HepG2 (cell line): ENCODE data around the gene STMN3. TPM values are rescaled to one million over a fixed set of nuclear protein-coding genes. Genes with fewer than 3 reads are reported as not detected.

Experiments
- BCL3 ChIP-seq: sonication (generic); formaldehyde crosslinking; IDR thresholded peaks from 2 replicates; pipeline ENCODE4 v1.5.1; 2020; ENCODE audit warnings: mild to moderate bottlenecking, missing genetic modification reagents, moderate library complexity
- GATA4 ChIP-seq: sonication (generic); IDR thresholded peaks from 2 replicates; pipeline ENCODE4 v1.6.1; 2016; ENCODE audit warnings: antibody characterized with exemption, low read depth, borderline replicate concordance
- HNRNPL ChIP-seq: fragments of 200-400 bp; formaldehyde crosslinking; IDR thresholded peaks from 2 replicates; pipeline ENCODE4 v1.6.1; 2017; ENCODE audit warnings: mild to moderate bottlenecking, low read depth, low read length
- MTA3 ChIP-seq: sonication (generic); formaldehyde crosslinking; IDR thresholded peaks from 2 replicates; pipeline ENCODE4 v1.4.0; 2020; ENCODE audit warnings: missing genetic modification reagents
- MXI1 ChIP-seq: IDR thresholded peaks from 3 replicates; pipeline ENCODE4 v1.6.1; 2012; ENCODE audit warnings: low read depth, low read length, inconsistent platforms, borderline replicate concordance
- MYPOP ChIP-seq: sonication (generic); formaldehyde crosslinking; IDR thresholded peaks from 2 replicates; pipeline ENCODE4 v1.8.1; 2023; ENCODE audit warnings: mild to moderate bottlenecking, moderate library complexity, missing genetic modification reagents
- NBN ChIP-seq: fragments of 450-650 bp; conservative IDR thresholded peaks from 2 replicates; pipeline ENCODE4 v1.6.1; 2017
- NR2F1 ChIP-seq, 2 experiments: fragments of 450-650 bp in 1 of 2; formaldehyde crosslinking in 1 of 2; IDR thresholded peaks; 2 replicates each; pipeline versions ENCODE4 v1.5.0 to v1.6.1; 2016 to 2020; ENCODE audit warnings: mild to moderate bottlenecking in 1 of 2, missing compliant biosample characterization in 1 of 2, missing genetic modification reagents in 1 of 2, moderate library complexity in 1 of 2
- POGK ChIP-seq: sonication (generic); formaldehyde crosslinking; conservative IDR thresholded peaks from 2 replicates; pipeline ENCODE4 v1.8.0; 2022; ENCODE audit warnings: mild to moderate bottlenecking, moderate library complexity, missing genetic modification reagents
- POGZ ChIP-seq: sonication (generic); formaldehyde crosslinking; IDR thresholded peaks from 2 replicates; pipeline ENCODE4 v1.4.0; 2020; ENCODE audit warnings: mild to moderate bottlenecking, missing genetic modification reagents
- RFX3 ChIP-seq: IDR thresholded peaks from 2 replicates; pipeline ENCODE4 v1.6.1; 2016; ENCODE audit warnings: missing biosample characterization, missing genetic modification reagents
- SAP130 ChIP-seq: IDR thresholded peaks from 2 replicates; pipeline ENCODE4 v1.6.1; 2016; ENCODE audit warnings: low read depth
- SRY ChIP-seq: sonication (generic); formaldehyde crosslinking; IDR thresholded peaks from 2 replicates; pipeline ENCODE4 v1.8.0; 2022; ENCODE audit warnings: mild to moderate bottlenecking, missing genetic modification reagents
- TCF12 ChIP-seq, 2 experiments: fragments of 450-650 bp in 1 of 2; sonication (generic) in 1 of 2; formaldehyde crosslinking in 1 of 2; IDR thresholded peaks; 2 replicates each; pipeline versions ENCODE4 v1.6.1 to v1.8.0; 2017 to 2022; ENCODE audit warnings: antibody characterized with exemption in 1 of 2, mild to moderate bottlenecking in 1 of 2, missing genetic modification reagents in 1 of 2, moderate library complexity in 1 of 2
- ZBTB4 ChIP-seq: sonication (generic); formaldehyde crosslinking; IDR thresholded peaks from 2 replicates; pipeline ENCODE4 v1.4.0; 2020; ENCODE audit warnings: missing genetic modification reagents, mild to moderate bottlenecking, borderline replicate concordance
- ZNF547 ChIP-seq: sonication (generic); formaldehyde crosslinking; IDR thresholded peaks from 2 replicates; pipeline ENCODE4 v1.5.1; 2020; ENCODE audit warnings: mild to moderate bottlenecking, missing genetic modification reagents
- ZNF766 ChIP-seq: sonication (generic); formaldehyde crosslinking; IDR thresholded peaks from 2 replicates; pipeline ENCODE4 v1.5.0; 2020; ENCODE audit warnings: missing genetic modification reagents, borderline replicate concordance
- polyA plus RNA-seq, 8 experiments: library from polyadenylated mRNA; depleted of rRNA in 3 of 8; stranded (reverse) in 7 of 8; unstranded in 1 of 8; fragments of >200 nt; fragmentation: Illumina TruSeq in 4 of 8; extraction: Trizol in 4 of 8; gene quantifications; 2 replicates each; pipeline versions ENCODE4 v1.2.1 to v1.2.3, GENCODE V29; 2011 to 2016; ENCODE audit warnings: low read depth in 4 of 8, missing spikeins in 1 of 8, mixed read lengths in 1 of 8; ENCODE audit not compliant: insufficient read depth in 1 of 8
- total RNA-seq, 5 experiments: library from RNA; depleted of rRNA; stranded (reverse); fragments of >200 nt; fragmentation: Illumina TruSeq; extraction: Trizol; gene quantifications; 2 replicates each; pipeline ENCODE4 v1.2.3, GENCODE V29; 2016; ENCODE audit warnings: low read depth in 1 of 5
- TF ChIP-seq, protein P1 (sequence below): sonication (generic); formaldehyde crosslinking; IDR thresholded peaks from 2 replicates; pipeline ENCODE4 v1.4.0; 2020; ENCODE audit warnings: mild to moderate bottlenecking, missing genetic modification reagents
- TF ChIP-seq, protein P2 (sequence below): sonication (generic); IDR thresholded peaks from 2 replicates; pipeline ENCODE4 v1.6.1; 2016; ENCODE audit warnings: low read depth, borderline replicate concordance

STMN3 gene
- total and polyA plus RNA-seq, 2 of the 13 experiments (the other 11 are each of a cell fraction or from before 2014, with no cell fraction given), result 21.0 to 48.3 TPM

GRCh38 chr20:63642527-63643247, 10.5 kb downstream of the STMN3 start (continued):
- TF ChIP-seq POGK, result no peak
- no peak for TF ChIP-seq GATA4
- no peak for TF ChIP-seq RFX3 (CRISPR knock-in tag)
- TF ChIP-seq ZNF547 (CRISPR knock-in tag), result peak; percentile 60; the same call in 1 of the 2 replicates
- no peak for TF ChIP-seq POGZ (CRISPR knock-in tag)
- TF ChIP-seq BCL3, result 0 out of 2 replicates have a peak, but pooled peaks have one; percentile 8
- TF ChIP-seq, protein P1, sequence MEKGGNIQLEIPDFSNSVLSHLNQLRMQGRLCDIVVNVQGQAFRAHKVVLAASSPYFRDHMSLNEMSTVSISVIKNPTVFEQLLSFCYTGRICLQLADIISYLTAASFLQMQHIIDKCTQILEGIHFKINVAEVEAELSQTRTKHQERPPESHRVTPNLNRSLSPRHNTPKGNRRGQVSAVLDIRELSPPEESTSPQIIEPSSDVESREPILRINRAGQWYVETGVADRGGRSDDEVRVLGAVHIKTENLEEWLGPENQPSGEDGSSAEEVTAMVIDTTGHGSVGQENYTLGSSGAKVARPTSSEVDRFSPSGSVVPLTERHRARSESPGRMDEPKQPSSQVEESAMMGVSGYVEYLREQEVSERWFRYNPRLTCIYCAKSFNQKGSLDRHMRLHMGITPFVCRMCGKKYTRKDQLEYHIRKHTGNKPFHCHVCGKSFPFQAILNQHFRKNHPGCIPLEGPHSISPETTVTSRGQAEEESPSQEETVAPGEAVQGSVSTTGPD (CRISPR knock-in tag), result no peak
- no peak for TF ChIP-seq MXI1
- TF ChIP-seq TCF12 (IDR thresholded peaks at IDR 0.05), result no peak
- TF ChIP-seq TCF12 (CRISPR knock-in tag; IDR thresholded peaks at IDR 0.05), result no peak
- TF ChIP-seq, protein P2, sequence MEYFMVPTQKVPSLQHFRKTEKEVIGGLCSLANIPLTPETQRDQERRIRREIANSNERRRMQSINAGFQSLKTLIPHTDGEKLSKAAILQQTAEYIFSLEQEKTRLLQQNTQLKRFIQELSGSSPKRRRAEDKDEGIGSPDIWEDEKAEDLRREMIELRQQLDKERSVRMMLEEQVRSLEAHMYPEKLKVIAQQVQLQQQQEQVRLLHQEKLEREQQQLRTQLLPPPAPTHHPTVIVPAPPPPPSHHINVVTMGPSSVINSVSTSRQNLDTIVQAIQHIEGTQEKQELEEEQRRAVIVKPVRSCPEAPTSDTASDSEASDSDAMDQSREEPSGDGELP, result no peak
- TF ChIP-seq HNRNPL, result 0 out of 2 replicates have a peak, but pooled peaks have one; percentile 48
- TF ChIP-seq MYPOP (CRISPR knock-in tag), result no peak
- TF ChIP-seq SAP130 (CRISPR knock-in tag), result no peak
- peak; percentile 73 for TF ChIP-seq ZBTB4 (CRISPR knock-in tag)
- TF ChIP-seq NBN, result no peak
- TF ChIP-seq SRY, result 0 out of 2 replicates have a peak, but pooled peaks have one; percentile 5
- TF ChIP-seq NR2F1 (CRISPR knock-in tag; IDR thresholded peaks at IDR 0.05), result no peak
- no peak for TF ChIP-seq ZNF766 (CRISPR knock-in tag)
- TF ChIP-seq MTA3 (CRISPR knock-in tag), result no peak
